HG03097 (cell line): Measurements from ENCODE around the gene SIAH1.
"Not testable (repeated sequence)": the region's sequence is repeated elsewhere in the genome, so short reads cannot be mapped to it uniquely, and the experiment has no call there.

Experiments used
- ATAC-seq: cut with Tn5 transposase; IDR thresholded peaks from one replicate; pipeline ENCODE4 v1.9.1; 2021; ENCODE audit not compliant: unreplicated experiment, low FRiP score

SIAH1 gene

DNA sequence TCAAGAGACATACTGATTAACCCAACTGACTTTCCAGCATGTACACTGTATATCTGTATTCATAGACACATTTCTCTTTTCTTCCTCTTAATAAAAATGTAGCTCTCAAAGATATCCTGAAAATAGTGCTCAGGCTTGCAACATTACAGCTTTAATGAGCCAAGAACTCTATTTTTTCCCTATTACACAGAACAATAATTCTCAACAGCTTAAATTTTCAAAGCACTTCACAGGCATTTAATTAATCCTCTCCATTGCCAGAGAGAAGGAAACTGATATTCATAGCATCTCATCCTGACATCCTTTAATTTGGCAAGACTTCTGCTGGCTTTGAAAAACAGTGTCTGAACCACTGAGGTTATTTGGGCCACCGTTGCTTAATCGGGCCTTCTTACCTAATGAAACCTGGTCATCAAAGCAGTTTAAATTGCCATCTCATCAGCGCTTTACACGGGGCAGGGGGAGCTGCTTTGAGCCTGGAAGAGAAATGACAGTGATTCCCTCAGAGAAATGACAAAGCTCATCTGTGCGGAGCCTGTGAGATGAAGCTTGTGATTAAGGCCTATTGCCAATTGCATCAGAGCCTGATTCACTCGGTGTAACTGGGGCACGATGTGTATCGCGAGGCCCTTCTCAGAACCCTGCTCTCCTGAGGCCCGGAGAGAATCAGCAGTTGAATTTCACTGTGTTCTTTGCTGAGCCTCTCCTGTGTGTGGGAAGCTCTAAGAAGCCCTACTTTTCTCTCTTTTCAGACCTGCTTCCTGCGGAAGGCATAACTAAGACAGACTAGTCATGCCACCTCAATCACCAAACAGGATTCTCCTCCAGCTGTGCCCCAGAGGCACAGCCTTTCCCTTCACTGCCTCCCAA, 8.5 kb upstream of the SIAH1 start:
- ATAC-seq, result no peak

DNA sequence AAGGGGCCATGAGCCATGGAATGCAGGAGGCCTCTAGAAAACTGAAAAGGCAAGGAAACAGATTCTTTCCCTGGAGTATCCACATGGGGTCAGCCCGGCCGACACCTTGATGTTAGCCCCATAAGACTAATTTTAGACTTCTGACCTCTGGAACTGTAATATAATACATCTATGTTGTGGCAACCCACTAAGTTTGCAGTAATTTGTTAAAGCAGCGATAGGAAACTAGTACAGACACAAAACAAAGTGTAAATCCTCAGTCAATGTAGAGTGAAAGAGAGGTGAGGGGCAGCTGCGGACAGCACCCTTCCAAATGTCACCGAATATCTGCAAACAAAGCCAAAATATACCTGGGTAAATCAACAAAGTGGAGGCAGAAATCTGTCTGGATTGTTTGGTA, 7.2 kb upstream of the SIAH1 start:
- no peak for ATAC-seq

- no peak for ATAC-seq
Observed at GRCh38 chr16:48386559-48387312, 1.5 kb upstream of the SIAH1 start.

GRCh38 chr16:48384520-48385252, 527 bp downstream of the SIAH1 start:
- ATAC-seq, result peak; percentile 43

- no peak for ATAC-seq
Observed at GRCh38 chr16:48383877-48384519, 1.2 kb downstream of the SIAH1 start.

GRCh38 chr16:48383009-48383876, 2.0 kb downstream of the SIAH1 start:
- ATAC-seq, result no peak

GRCh38 chr16:48382131-48382530, 3.1 kb downstream of the SIAH1 start:
- ATAC-seq, result no peak

- no peak for ATAC-seq
Observed at GRCh38 chr16:48381201-48381600, 4.0 kb downstream of the SIAH1 start.

- ATAC-seq, result no peak
Observed at GRCh38 chr16:48378836-48379235, 6.4 kb downstream of the SIAH1 start.

GRCh38 chr16:48378276-48378675, 6.9 kb downstream of the SIAH1 start:
- ATAC-seq, result no peak

DNA sequence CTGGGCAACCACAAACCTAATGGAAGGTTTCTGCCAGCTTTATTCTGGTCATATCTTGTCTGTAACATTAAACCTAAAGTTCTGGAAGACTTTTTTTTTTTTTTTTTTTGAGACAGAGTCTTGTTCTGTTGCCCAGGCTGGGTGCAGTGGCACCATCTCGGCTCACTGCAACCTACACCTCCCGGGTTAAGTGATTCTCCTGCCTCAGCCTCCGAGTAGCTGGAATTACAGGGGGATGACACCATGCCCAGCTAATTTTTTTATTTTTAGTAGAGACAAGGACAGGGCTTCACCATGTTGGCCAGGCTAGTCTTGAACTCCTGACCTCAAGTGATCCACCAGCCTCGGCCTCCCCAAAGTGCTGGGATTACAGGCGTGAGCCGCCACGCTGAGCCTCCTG, 7.9 kb downstream of the SIAH1 start:
- ATAC-seq, result not testable (repeated sequence)

- no peak for ATAC-seq
Observed at GRCh38 chr16:48374255-48374654, 11.0 kb downstream of the SIAH1 start.

- ATAC-seq, result no peak
Observed at GRCh38 chr16:48373258-48374029, 11.8 kb downstream of the SIAH1 start.

GRCh38 chr16:48372744-48373143, 12.5 kb downstream of the SIAH1 start:
- ATAC-seq, result no peak

DNA sequence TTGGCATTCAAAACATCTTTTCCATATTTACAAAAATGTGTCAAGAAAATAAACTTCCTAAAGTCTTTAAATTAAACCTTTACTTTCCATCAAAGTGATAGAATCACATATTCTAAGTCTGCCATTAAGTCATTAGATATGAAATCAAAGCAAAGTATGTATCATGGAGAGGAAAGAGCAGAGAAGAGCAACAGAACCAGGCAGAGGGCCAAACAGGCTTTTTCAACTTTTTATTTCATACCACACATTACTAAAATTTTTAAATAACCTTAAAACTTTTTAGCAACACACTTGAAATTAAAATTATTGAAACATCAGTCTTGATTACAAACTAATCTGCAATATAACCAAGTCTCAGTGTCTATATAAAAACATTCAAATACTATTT, 13.8 kb downstream of the SIAH1 start:
- no peak for ATAC-seq

DNA sequence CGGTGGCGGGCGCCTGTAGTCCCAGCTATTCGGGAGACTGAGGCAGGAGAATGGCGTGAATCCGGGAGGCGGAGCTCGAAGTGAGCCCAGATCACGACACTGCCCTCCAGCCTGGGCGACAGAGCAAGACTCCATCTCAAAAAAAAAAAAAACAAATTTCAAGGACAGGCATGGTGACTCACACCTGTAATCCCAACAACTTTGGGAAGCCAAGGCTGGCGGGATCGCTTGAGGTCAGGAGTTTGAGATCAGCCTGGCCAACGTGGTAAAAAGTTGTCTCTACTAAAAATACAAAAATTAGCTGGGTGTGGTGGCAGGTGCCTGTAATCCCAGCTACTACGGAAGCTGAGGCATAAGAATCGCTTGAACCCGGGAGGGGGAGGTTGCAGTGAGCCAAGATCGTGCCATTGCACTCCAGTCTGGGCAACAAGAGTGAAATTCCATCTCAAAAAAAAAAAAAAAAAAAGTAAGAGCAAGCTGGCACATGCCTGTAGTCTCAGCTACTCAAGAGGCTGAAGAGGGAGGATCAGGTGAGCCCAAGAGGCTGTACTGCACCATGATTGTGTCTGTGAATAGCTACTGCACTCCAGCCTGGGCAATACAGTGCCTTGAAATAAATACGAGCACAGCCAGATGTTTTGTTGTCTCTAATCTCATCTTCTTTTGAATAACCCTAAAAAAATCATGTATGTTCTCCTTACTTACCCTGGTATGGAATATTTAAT, 14.4 kb downstream of the SIAH1 start:
- not testable (repeated sequence) for ATAC-seq

DNA sequence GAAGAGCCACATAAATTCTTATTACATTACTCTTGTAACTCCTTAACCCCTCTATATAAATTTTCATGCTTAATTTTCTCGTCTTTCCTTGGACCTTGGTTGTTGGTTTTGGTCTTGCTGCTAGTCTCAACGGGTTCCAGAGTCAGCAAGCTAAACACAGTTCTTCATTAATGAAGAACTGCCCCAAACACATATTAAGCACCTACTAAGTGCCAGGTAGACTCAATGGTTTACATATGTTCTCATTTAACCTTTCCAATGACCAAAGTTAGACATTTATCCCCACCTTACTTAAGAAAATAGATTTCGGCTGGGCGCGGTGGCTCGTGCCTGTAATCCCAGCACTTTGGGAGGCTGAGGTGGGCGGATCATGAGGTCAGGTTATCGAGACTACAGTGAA, 15.0 kb downstream of the SIAH1 start:
- no peak for ATAC-seq

DNA sequence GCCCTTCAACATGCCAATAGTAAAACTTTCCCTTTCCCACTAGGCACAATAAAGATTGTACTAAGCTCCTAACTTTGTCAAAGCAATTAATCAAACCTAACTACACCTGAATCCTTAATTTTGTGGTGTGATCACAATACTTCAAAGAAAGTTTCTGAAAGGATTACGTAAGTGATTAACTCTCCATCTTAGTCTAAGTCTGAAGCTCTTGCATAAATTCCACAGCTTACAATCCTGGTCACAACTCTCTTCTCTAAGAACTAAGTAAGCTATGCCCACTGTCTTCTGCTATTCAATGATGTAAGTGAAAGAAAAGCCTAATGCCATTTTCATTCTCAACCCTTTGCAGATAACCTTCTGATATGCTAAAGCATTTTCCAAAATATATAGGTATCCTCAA, 15.4 kb downstream of the SIAH1 start:
- no peak for ATAC-seq
